K562 (cell line): Measurements from ENCODE around the gene CALM1. TPM values are rescaled to one million over a fixed set of nuclear protein-coding genes. Genes with fewer than 3 reads are reported as not detected.

Experiments
- ARID1B ChIP-seq: fragments of 450-650 bp; IDR thresholded peaks from 2 replicates; pipeline ENCODE4 v1.6.1; 2016; ENCODE audit warnings: antibody characterized with exemption, mild to moderate bottlenecking, inconsistent platforms
- BRF1 ChIP-seq: IDR thresholded peaks from 3 replicates; pipeline ENCODE4 v1.6.1; 2011; ENCODE audit warnings: borderline replicate concordance, mild to moderate bottlenecking; ENCODE audit not compliant: insufficient read length; ENCODE audit errors: extremely low read depth
- ERF ChIP-seq: fragments of 450-650 bp; formaldehyde crosslinking; IDR thresholded peaks from 2 replicates; pipeline ENCODE4 v1.4.0; 2020; ENCODE audit warnings: mild to moderate bottlenecking, mixed read lengths
- KAT8 ChIP-seq: fragments of 450-650 bp; IDR thresholded peaks from 2 replicates; pipeline ENCODE4 v1.6.1; 2016; ENCODE audit warnings: low read depth, mild to moderate bottlenecking
- KDM1A ChIP-seq, 2 experiments: fragments of 450-650 bp; IDR thresholded peaks; 2 replicates each; pipeline ENCODE4 v1.6.1; 2016; ENCODE audit warnings: mild to moderate bottlenecking in 2 of 2
- MTA2 ChIP-seq: fragments of 450-650 bp; IDR thresholded peaks from 2 replicates; pipeline ENCODE4 v1.6.1; 2016; ENCODE audit warnings: low read depth
- NCOR1 ChIP-seq: fragments of 450-650 bp; IDR thresholded peaks from 2 replicates; pipeline ENCODE4 v1.6.1; 2016; ENCODE audit warnings: mild to moderate bottlenecking, moderate library complexity
- PHB2 ChIP-seq: fragments of 450-650 bp; IDR thresholded peaks from 2 replicates; pipeline ENCODE4 v1.6.1; 2017; ENCODE audit warnings: low read depth
- ZKSCAN8 ChIP-seq: fragments of 200-800 bp; sonication (Bioruptor generic); IDR thresholded peaks from 2 replicates; pipeline ENCODE4 v1.6.1; 2016; ENCODE audit warnings: missing genetic modification characterization, missing compliant biosample characterization
- ZNF175 ChIP-seq: fragments of 200-800 bp; sonication (Bioruptor generic); IDR thresholded peaks from 2 replicates; pipeline ENCODE4 v1.6.1; 2016; ENCODE audit warnings: low read depth, mild to moderate bottlenecking, missing genetic modification characterization, missing compliant biosample characterization
- polyA plus RNA-seq, 8 experiments: library from polyadenylated mRNA; depleted of rRNA in 4 of 8; stranded (reverse) in 5 of 8; unstranded in 3 of 8; fragments of >200 nt; fragmentation: Nextera tagmentation in 2 of 8; fragmentation: Illumina TruSeq in 1 of 8; extraction: Ambion mirVana in 2 of 8; extraction: Trizol in 1 of 8; gene quantifications; 2 replicates each; pipeline versions ENCODE4 v1.2.1 to v1.2.3, GENCODE V29; 2011 to 2014; ENCODE audit warnings: inconsistent platforms in 1 of 8, missing spikeins in 1 of 8
- total RNA-seq, 7 experiments: library from RNA; depleted of rRNA in 6 of 7; stranded (reverse); fragments of >200 nt in 6 of 7; fragmentation: Illumina TruSeq in 2 of 7; extraction: Trizol in 2 of 7; gene quantifications; 2 replicates each; pipeline versions ENCODE4 v1.2.1 to v1.2.3, GENCODE V29; 2011 to 2021; ENCODE audit warnings: low replicate concordance in 1 of 7
- TF ChIP-seq, protein P1 (sequence below): fragments of 450-650 bp; IDR thresholded peaks from 2 replicates; pipeline ENCODE4 v1.6.1; 2014; ENCODE audit warnings: low read depth, mild to moderate bottlenecking, moderate library complexity, borderline replicate concordance
- TF ChIP-seq, protein P2 (sequence below), 2 experiments: IDR thresholded peaks; 2 replicates each; pipeline ENCODE4 v1.6.1; 2011; ENCODE audit warnings: borderline replicate concordance in 1 of 2, control low read depth in 1 of 2, low read depth in 1 of 2, low read length in 1 of 2, mild to moderate bottlenecking in 1 of 2, mixed read lengths in 1 of 2, moderate library complexity in 1 of 2; ENCODE audit not compliant: insufficient read depth in 1 of 2, insufficient read length in 1 of 2, poor library complexity in 1 of 2, severe bottlenecking in 1 of 2; ENCODE audit errors: extremely low read depth in 1 of 2
- TF ChIP-seq, protein P3 (sequence below): fragments of 450-650 bp; formaldehyde crosslinking; IDR thresholded peaks from 2 replicates; pipeline ENCODE4 v1.4.0; 2022; ENCODE audit warnings: mild to moderate bottlenecking, moderate library complexity
- TF ChIP-seq, protein P4 (sequence below): fragments of 250-450 bp; sonication (Bioruptor Pico); IDR thresholded peaks from 2 replicates; pipeline ENCODE4 v1.8.0; 2022; ENCODE audit warnings: moderate library complexity, mild to moderate bottlenecking, inconsistent platforms
- TF ChIP-seq, protein P5 (sequence below): fragments of 450-650 bp; formaldehyde crosslinking; IDR thresholded peaks from 2 replicates; pipeline ENCODE4 v1.4.0; 2022; ENCODE audit warnings: missing genetic modification characterization
- TF ChIP-seq, protein P6 (sequence below): sonication (generic); formaldehyde crosslinking; IDR thresholded peaks from 2 replicates; pipeline ENCODE4 v1.8.0; 2023; ENCODE audit warnings: mild to moderate bottlenecking, missing genetic modification reagents
- TF ChIP-seq, protein P7 (sequence below): fragments of 250-450 bp; sonication (Bioruptor Pico); IDR thresholded peaks from 2 replicates; pipeline ENCODE4 v1.5.0; 2020; ENCODE audit warnings: mild to moderate bottlenecking

Gene CALM1
- total and polyA plus RNA-seq, 9 of the 15 experiments (the other 6 are each of a cell fraction or from before 2014, with no cell fraction given): 48.0 to 269 (median 158) TPM

DNA sequence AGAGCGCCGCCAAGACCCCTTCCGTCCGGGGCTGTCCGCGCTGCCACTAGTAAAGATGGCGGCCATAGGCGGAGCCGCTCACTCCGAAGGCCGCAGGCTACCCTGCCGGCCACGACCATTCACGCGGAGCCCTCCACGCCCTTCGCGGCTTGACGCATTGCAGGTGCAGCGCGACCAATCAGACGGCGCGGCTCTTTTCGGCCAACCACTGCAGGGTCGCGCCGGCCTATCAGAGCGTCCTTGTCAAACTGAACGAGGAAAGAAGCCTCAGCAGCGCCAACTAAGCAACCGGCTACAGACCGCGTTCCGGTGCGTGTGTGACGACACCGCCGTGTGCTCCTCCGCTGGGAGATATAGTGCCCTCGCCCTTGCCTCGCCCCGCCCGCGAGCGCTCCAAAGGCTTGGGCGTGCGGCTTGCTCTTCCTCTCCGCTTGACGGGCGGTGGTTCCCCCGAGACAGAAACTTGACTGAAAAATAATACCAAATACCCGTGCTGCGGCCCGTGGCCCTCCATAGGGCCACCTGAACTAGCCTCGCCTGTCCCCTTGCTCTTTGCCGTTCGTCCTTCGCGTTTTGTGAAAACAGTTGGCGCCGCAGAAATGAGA lies 13.6 kb upstream of the CALM1 start (continued):
- TF ChIP-seq, protein P1, sequence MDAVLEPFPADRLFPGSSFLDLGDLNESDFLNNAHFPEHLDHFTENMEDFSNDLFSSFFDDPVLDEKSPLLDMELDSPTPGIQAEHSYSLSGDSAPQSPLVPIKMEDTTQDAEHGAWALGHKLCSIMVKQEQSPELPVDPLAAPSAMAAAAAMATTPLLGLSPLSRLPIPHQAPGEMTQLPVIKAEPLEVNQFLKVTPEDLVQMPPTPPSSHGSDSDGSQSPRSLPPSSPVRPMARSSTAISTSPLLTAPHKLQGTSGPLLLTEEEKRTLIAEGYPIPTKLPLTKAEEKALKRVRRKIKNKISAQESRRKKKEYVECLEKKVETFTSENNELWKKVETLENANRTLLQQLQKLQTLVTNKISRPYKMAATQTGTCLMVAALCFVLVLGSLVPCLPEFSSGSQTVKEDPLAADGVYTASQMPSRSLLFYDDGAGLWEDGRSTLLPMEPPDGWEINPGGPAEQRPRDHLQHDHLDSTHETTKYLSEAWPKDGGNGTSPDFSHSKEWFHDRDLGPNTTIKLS: peak; percentile 98
- TF ChIP-seq, protein P2, sequence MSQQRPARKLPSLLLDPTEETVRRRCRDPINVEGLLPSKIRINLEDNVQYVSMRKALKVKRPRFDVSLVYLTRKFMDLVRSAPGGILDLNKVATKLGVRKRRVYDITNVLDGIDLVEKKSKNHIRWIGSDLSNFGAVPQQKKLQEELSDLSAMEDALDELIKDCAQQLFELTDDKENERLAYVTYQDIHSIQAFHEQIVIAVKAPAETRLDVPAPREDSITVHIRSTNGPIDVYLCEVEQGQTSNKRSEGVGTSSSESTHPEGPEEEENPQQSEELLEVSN (IDR thresholded peaks at IDR 0.05; ENCODE audit: borderline replicate concordance in 1 of 2, extremely low read depth in 1 of 2, insufficient read depth in 1 of 2, insufficient read length in 1 of 2, low read depth in 1 of 2, low read length in 1 of 2, poor library complexity in 1 of 2, severe bottlenecking in 1 of 2): peak; percentile 79 to 84
- no peak for TF ChIP-seq ZNF175 (CRISPR knock-in tag)
- no peak for TF ChIP-seq ERF (CRISPR knock-in tag)
- TF ChIP-seq KAT8: no peak
- TF ChIP-seq, protein P3, sequence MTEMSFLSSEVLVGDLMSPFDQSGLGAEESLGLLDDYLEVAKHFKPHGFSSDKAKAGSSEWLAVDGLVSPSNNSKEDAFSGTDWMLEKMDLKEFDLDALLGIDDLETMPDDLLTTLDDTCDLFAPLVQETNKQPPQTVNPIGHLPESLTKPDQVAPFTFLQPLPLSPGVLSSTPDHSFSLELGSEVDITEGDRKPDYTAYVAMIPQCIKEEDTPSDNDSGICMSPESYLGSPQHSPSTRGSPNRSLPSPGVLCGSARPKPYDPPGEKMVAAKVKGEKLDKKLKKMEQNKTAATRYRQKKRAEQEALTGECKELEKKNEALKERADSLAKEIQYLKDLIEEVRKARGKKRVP (CRISPR knock-in tag): no peak
- no peak for TF ChIP-seq ARID1B
- TF ChIP-seq BRF1: no peak
- no peak; the same call in 1 of the 2 replicates for TF ChIP-seq NCOR1
- TF ChIP-seq ZKSCAN8 (CRISPR knock-in tag): peak; percentile 92
- TF ChIP-seq, protein P4, sequence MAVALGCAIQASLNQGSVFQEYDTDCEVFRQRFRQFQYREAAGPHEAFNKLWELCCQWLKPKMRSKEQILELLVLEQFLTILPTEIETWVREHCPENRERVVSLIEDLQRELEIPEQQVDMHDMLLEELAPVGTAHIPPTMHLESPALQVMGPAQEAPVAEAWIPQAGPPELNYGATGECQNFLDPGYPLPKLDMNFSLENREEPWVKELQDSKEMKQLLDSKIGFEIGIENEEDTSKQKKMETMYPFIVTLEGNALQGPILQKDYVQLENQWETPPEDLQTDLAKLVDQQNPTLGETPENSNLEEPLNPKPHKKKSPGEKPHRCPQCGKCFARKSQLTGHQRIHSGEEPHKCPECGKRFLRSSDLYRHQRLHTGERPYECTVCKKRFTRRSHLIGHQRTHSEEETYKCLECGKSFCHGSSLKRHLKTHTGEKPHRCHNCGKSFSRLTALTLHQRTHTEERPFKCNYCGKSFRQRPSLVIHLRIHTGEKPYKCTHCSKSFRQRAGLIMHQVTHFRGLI (CRISPR knock-in tag): no peak
- TF ChIP-seq, protein P5, sequence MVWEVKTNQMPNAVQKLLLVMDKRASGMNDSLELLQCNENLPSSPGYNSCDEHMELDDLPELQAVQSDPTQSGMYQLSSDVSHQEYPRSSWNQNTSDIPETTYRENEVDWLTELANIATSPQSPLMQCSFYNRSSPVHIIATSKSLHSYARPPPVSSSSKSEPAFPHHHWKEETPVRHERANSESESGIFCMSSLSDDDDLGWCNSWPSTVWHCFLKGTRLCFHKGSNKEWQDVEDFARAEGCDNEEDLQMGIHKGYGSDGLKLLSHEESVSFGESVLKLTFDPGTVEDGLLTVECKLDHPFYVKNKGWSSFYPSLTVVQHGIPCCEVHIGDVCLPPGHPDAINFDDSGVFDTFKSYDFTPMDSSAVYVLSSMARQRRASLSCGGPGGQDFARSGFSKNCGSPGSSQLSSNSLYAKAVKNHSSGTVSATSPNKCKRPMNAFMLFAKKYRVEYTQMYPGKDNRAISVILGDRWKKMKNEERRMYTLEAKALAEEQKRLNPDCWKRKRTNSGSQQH (CRISPR knock-in tag): no peak
- no peak for TF ChIP-seq MTA2
- TF ChIP-seq, protein P6, sequence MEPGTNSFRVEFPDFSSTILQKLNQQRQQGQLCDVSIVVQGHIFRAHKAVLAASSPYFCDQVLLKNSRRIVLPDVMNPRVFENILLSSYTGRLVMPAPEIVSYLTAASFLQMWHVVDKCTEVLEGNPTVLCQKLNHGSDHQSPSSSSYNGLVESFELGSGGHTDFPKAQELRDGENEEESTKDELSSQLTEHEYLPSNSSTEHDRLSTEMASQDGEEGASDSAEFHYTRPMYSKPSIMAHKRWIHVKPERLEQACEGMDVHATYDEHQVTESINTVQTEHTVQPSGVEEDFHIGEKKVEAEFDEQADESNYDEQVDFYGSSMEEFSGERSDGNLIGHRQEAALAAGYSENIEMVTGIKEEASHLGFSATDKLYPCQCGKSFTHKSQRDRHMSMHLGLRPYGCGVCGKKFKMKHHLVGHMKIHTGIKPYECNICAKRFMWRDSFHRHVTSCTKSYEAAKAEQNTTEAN (CRISPR knock-in tag): no peak; the same call in 1 of the 2 replicates
- TF ChIP-seq, protein P7, sequence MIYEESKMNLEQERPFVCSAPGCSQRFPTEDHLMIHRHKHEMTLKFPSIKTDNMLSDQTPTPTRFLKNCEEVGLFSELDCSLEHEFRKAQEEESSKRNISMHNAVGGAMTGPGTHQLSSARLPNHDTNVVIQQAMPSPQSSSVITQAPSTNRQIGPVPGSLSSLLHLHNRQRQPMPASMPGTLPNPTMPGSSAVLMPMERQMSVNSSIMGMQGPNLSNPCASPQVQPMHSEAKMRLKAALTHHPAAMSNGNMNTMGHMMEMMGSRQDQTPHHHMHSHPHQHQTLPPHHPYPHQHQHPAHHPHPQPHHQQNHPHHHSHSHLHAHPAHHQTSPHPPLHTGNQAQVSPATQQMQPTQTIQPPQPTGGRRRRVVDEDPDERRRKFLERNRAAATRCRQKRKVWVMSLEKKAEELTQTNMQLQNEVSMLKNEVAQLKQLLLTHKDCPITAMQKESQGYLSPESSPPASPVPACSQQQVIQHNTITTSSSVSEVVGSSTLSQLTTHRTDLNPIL: no peak
- TF ChIP-seq PHB2: no peak
- TF ChIP-seq KDM1A (IDR thresholded peaks at IDR 0.05): no peak
